GM12864 (cell line): ENCODE results near the gene COBL.

ENCODE experiments used
- DNase-seq: peaks from one replicate; pipeline ENCODE4 v3.0.0-alpha.2; 2011; ENCODE audit warnings: low read depth
- H3K4me3 ChIP-seq: 2 replicates; pipeline ENCODE4 v1.5.1; 2011; ENCODE audit warnings: mild to moderate bottlenecking, low read depth, low read length, control low read depth
- CTCF ChIP-seq: IDR thresholded peaks from 2 replicates; pipeline ENCODE4 v1.5.1; 2011; ENCODE audit warnings: low read depth, mild to moderate bottlenecking, moderate library complexity, low read length, control low read depth, inconsistent platforms; ENCODE audit errors: missing control alignments

COBL gene

GRCh38 chr7:51273360-51273759 is 43.2 kb downstream of the COBL start:
- TF ChIP-seq CTCF: no peak

DNA sequence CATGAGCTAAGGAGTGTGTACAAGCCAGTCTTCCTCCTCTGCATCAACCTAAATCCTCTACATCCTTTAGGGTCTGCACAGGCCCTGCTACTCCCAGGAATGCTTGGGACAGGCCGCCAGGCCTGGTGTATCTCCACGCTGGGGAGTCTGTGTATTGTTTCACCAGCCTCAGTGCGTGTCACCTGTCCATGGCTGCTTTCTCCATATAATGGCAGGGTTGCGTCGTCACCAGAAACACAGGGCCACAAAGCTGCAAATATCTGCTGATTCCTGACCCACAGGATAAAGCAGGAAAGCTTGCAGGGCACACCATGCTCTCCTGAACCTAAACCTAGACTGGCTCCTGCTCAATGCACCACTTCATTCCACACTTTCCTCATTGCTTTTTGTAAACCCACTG is 45.6 kb downstream of the COBL start:
- no peak for DNase-seq
- no peak for TF ChIP-seq CTCF
- no peak overlapping the region for H3K4me3 ChIP-seq

More at GRCh38 chr7:51273360-51273759, 43.2 kb downstream of the COBL start:
- no peak overlapping the region for H3K4me3 ChIP-seq
- no peak for DNase-seq

DNA sequence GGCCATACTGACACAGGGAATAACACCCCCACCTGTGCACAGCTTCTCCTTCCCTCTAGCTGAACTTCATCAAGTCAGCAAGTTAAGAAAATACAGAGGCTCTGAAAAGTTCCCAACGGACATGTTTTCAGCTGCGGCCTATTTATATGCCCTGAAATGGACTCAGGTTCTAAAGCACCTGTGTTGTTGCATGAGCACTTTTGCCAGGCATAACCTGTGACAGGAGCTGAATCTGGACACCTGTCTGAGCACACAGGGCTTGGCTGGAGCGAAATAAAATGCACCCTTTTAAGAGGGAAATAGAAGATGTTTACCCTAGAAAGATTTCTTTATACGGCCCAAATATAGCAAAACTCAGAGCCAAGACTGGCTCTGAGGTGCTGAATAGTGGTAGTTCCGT is 46.7 kb downstream of the COBL start:
- H3K4me3 ChIP-seq: no peak overlapping the region
- DNase-seq: no peak
- TF ChIP-seq CTCF: no peak

GRCh38 chr7:51269321-51269720 is 47.3 kb downstream of the COBL start:
- no peak overlapping the region for H3K4me3 ChIP-seq
- no peak for TF ChIP-seq CTCF
- DNase-seq: no peak

DNA sequence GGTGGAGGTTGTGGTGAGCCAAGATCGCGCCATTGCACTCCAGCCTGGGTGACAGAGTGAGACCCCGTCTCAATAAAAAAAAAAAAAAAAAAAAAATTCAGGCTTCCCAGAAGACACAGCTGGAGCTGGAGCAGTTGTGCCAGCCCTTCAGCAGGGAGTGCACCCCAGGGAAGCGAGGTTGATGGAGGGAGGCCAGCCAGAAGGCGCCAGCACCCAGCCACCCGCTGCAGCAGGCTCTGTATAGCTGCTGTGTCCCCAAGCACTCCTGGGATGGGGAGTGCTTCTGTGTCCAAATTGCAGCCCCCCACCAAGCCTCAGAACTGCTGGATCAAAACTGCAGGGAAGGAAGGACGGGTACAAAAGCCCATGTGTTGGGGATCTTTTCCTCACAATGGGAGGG is 47.8 kb downstream of the COBL start:
- no peak overlapping the region for H3K4me3 ChIP-seq
- TF ChIP-seq CTCF: no peak
- DNase-seq: no peak

DNA sequence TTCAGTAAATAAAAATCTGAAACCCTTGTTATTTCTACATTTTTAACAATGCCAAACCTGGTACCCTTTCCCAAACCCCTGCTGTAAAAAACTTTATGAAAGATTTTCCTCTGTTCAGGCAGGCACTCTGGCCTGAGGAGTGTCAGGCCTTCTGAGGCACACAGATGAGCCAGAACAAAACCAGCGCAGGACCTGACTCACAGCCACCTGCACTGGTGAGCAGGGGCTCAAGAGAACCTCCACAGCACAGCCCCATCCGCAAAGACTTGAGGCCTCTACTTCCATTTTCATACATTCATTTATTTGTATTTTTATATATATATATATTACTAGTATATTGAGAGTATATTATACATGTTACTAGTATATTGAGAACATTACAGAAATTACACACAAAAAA is 49.4 kb downstream of the COBL start:
- no peak for DNase-seq
- H3K4me3 ChIP-seq: no peak overlapping the region
- TF ChIP-seq CTCF: no peak

DNA sequence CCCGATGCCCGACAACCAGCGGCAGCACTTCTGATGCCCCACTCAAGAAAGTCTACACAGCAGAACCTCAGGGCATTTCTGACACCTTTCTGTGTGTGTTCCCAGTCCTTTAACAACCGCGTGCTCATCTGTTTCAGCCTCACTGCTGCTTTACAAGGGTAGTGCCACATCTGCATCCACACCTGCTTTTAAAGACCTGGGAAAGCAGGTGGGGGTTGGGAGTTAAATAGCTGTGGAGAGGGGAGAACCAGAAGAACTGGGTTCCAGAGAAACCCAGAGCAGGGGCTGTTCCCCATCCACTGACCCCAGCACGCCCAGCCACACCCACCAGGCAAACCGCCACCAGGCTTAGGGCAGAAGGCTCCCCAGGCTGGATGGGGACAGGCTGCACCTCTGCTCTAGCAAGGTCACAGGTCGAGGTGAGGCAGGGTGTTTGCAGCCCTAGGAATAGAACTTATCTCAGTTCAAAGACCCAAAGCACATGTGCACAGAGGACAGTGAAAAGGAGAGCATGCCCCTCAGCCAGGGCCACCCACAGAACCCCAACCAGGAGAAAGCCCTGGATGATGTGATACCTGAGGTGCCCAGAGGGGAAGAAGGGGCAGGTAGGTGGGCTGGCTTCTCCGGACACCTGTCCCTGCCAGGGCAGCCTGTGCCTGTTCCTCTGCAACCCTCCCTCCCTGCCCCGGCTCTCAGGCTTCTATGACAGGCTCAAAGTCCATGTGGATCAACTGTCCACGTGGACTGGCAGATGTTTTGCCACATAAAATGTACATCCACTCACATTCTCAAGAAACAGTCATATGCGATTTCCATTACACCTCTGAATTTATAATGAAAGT is 51.3 kb downstream of the COBL start:
- no peak for DNase-seq
- no peak for TF ChIP-seq CTCF
- H3K4me3 ChIP-seq: no peak overlapping the region
